ENCODE results near the gene LARP6. TPM values are rescaled to one million over a fixed set of nuclear protein-coding genes. Genes with fewer than 3 reads are reported as not detected.

Gene LARP6
- total RNA-seq, 6 experiments from 2014 or later = 105 to 121 (median 115) TPM

GRCh38 chr15:70781236-70781635, 72.7 kb downstream of the LARP6 start:
- no peak for TF ChIP-seq CTCF (IDR thresholded peaks at IDR 0.05)
- Mint-ChIP-seq H3K4me3 (peak overlapping the region; percentile 10; the same call in 1 of the 2 replicates), H3K27me3 (ENCODE audit: insufficient read depth) (no peaks in the 10 kb centered on the region), H3K36me3 (ENCODE audit: low read depth) (peaks cover 3% of the 10 kb centered on the region; the same call in 1 of the 2 replicates), H3K4me1 (ENCODE audit: low read depth) (peaks cover 78% of the 10 kb centered on the region), H3K9me3 (no peaks in the 10 kb centered on the region), H3K27ac (0 out of 2 replicates have a peak overlapping the region, but pooled peaks have one; percentile 1)
- DNase-seq = no peak

Other genes with a start within 250 kb of the LARP6 start
- 100 to 1,000 TPM; 119 to 309 (median 142) TPM for gene UACA, start 90.6 kb downstream of the LARP6 start, total RNA-seq (2021; fragmentation: NEBNext Ultra II Directional; extraction: Animal tissue kit (Norgen Biotek cat#: 25700))
- 1 to 10 TPM; 4.2 to 5.8 (median 5.1) TPM for gene THAP10, start 38.3 kb upstream of the LARP6 start, total RNA-seq (2021; fragmentation: NEBNext Ultra II Directional; extraction: Animal tissue kit (Norgen Biotek cat#: 25700))
- gene LRRC49, start 38.7 kb upstream of the LARP6 start, total RNA-seq (2021; fragmentation: NEBNext Ultra II Directional; extraction: Animal tissue kit (Norgen Biotek cat#: 25700)) = 10 to 100 TPM in 3 of 6 experiments, 1 to 10 TPM in 3; 6.2 to 13.4 (median 10.2) TPM